K562 (cell line): ENCODE data around the gene QSOX2. TPM values are rescaled to one million over a fixed set of nuclear protein-coding genes. Genes with fewer than 3 reads are reported as not detected.

ENCODE experiments used
- CREB3L1 ChIP-seq: fragments of 450-650 bp; IDR thresholded peaks from 2 replicates; pipeline ENCODE4 v1.6.1; 2014; ENCODE audit warnings: low read depth, mild to moderate bottlenecking, moderate library complexity, borderline replicate concordance
- CUX1 ChIP-seq: fragments of 200-800 bp; sonication (Bioruptor generic); IDR thresholded peaks from 2 replicates; pipeline ENCODE4 v1.6.1; 2016; ENCODE audit warnings: missing genetic modification characterization, missing compliant biosample characterization
- DACH1 ChIP-seq: fragments of 450-650 bp; IDR thresholded peaks from 2 replicates; pipeline ENCODE4 v1.6.1; 2018; ENCODE audit not compliant: partially characterized antibody
- DPF2 ChIP-seq: fragments of 450-650 bp; IDR thresholded peaks from 2 replicates; pipeline ENCODE4 v1.6.1; 2016
- E2F8 ChIP-seq: fragments of 450-650 bp; IDR thresholded peaks from 2 replicates; pipeline ENCODE4 v1.7.1; 2018; ENCODE audit warnings: mild to moderate bottlenecking, low read depth; ENCODE audit not compliant: partially characterized antibody
- FUS ChIP-seq: fragments of 200-400 bp; formaldehyde crosslinking; optimal IDR thresholded peaks from 2 replicates; pipeline ENCODE3; 2017; ENCODE audit warnings: low read depth, low read length
- HBP1 ChIP-seq: fragments of 450-650 bp; formaldehyde crosslinking; IDR thresholded peaks from 2 replicates; pipeline ENCODE4 v1.4.0; 2022; ENCODE audit warnings: missing genetic modification characterization
- SMARCC2 ChIP-seq: fragments of 450-650 bp; IDR thresholded peaks from 2 replicates; pipeline ENCODE4 v1.6.1; 2017; ENCODE audit warnings: antibody characterized with exemption, moderate library complexity, mild to moderate bottlenecking, low read depth
- SRF ChIP-seq, 2 experiments: fragments of 250-450, 450-650 bp in 1 of 2; sonication (Bioruptor Pico) in 1 of 2; sonication (generic) in 1 of 2; formaldehyde crosslinking; IDR thresholded peaks; 2 replicates each; pipeline versions ENCODE4 v1.5.0 to v1.5.1; 2020 to 2022; ENCODE audit warnings: mild to moderate bottlenecking in 1 of 2, missing genetic modification reagents in 1 of 2
- ZNF212 ChIP-seq: fragments of 450-650 bp; formaldehyde crosslinking; IDR thresholded peaks from 2 replicates; pipeline ENCODE4 v1.4.0; 2020; ENCODE audit warnings: mild to moderate bottlenecking
- ZNF280A ChIP-seq: fragments of 450-650 bp; IDR thresholded peaks from 2 replicates; pipeline ENCODE4 v1.6.1; 2018; ENCODE audit warnings: mild to moderate bottlenecking, low read depth; ENCODE audit not compliant: partially characterized antibody
- ZNF589 ChIP-seq: fragments of 200-800 bp; sonication (Bioruptor generic); IDR thresholded peaks from 2 replicates; pipeline ENCODE4 v1.6.1; 2016; ENCODE audit warnings: low read depth, missing genetic modification characterization, missing compliant biosample characterization
- polyA plus RNA-seq, 8 experiments: library from polyadenylated mRNA; depleted of rRNA in 4 of 8; stranded (reverse) in 5 of 8; unstranded in 3 of 8; fragments of >200 nt; fragmentation: Nextera tagmentation in 2 of 8; fragmentation: Illumina TruSeq in 1 of 8; extraction: Ambion mirVana in 2 of 8; extraction: Trizol in 1 of 8; gene quantifications; 2 replicates each; pipeline versions ENCODE4 v1.2.1 to v1.2.3, GENCODE V29; 2011 to 2014; ENCODE audit warnings: inconsistent platforms in 1 of 8, missing spikeins in 1 of 8
- total RNA-seq, 7 experiments: library from RNA; depleted of rRNA in 6 of 7; stranded (reverse); fragments of >200 nt in 6 of 7; fragmentation: Illumina TruSeq in 2 of 7; extraction: Trizol in 2 of 7; gene quantifications; 2 replicates each; pipeline versions ENCODE4 v1.2.1 to v1.2.3, GENCODE V29; 2011 to 2021; ENCODE audit warnings: low replicate concordance in 1 of 7

QSOX2 gene
- total and polyA plus RNA-seq, 9 of the 15 experiments (the other 6 are each of a cell fraction or from before 2014, with no cell fraction given) = 0.51 to 23.7 (median 12.7) TPM

GRCh38 chr9:136206602-136207275 lies 38.9 kb downstream of the QSOX2 start (continued):
- no peak for TF ChIP-seq ZNF280A
- TF ChIP-seq CUX1 (CRISPR knock-in tag) = no peak
- TF ChIP-seq DPF2 = peak; percentile 34; the same call in 1 of the 2 replicates
- TF ChIP-seq SMARCC2 = no peak
- TF ChIP-seq SRF (CRISPR knock-in tag; IDR thresholded peaks at IDR 0.05) = 0 out of 4 replicates have a peak, but pooled peaks of 1 of the 2 experiments have one; percentile 33
- TF ChIP-seq ZNF589 (CRISPR knock-in tag) = peak; percentile 97
- TF ChIP-seq HBP1 = 0 out of 2 replicates have a peak, but pooled peaks have one; percentile 16
- no peak for TF ChIP-seq FUS
- TF ChIP-seq ZNF212 = no peak
- TF ChIP-seq E2F8 = peak; percentile 37
- peak; percentile 27; the same call in 1 of the 2 replicates for TF ChIP-seq CREB3L1
- TF ChIP-seq DACH1 = no peak
